GM12878 (cell line): Measurements from ENCODE around the gene EPB41L2.

ENCODE experiments used
- ATF7 ChIP-seq: fragments of 450-650 bp; IDR thresholded peaks from 2 replicates; pipeline ENCODE4 v1.6.1; 2016; ENCODE audit warnings: low read depth, mild to moderate bottlenecking
- CBX5 ChIP-seq: sonication (generic); IDR thresholded peaks from 2 replicates; pipeline ENCODE4 v1.6.1; 2016; ENCODE audit warnings: low read depth, moderate library complexity, mild to moderate bottlenecking, inconsistent platforms
- EP300 ChIP-seq, 2 experiments: fragments of 150-350 bp in 1 of 2; IDR thresholded peaks; 2 replicates each; pipeline ENCODE4 v1.6.1; 2011 to 2012; ENCODE audit warnings: low read depth in 2 of 2, low read length in 2 of 2, borderline replicate concordance in 1 of 2, improper control_type of control experiment in 1 of 2, inconsistent platforms in 1 of 2; ENCODE audit not compliant: control insufficient read depth in 1 of 2
- ESRRA ChIP-seq: IDR thresholded peaks from 2 replicates; pipeline ENCODE4 v1.6.1; 2012; ENCODE audit warnings: mild to moderate bottlenecking, low read length, improper control_type of control experiment
- EZH2 ChIP-seq: IDR thresholded peaks from 2 replicates; pipeline ENCODE4 v1.6.1; 2012; ENCODE audit warnings: low read depth, mild to moderate bottlenecking, control low read depth, inconsistent platforms, low read length, borderline replicate concordance; ENCODE audit not compliant: control insufficient read depth
- HCFC1 ChIP-seq: fragments of 150-350 bp; IDR thresholded peaks from 2 replicates; pipeline ENCODE4 v1.6.1; 2014; ENCODE audit warnings: low read length
- IRF4 ChIP-seq: IDR thresholded peaks from 2 replicates; pipeline ENCODE4 v1.6.1; 2011; ENCODE audit warnings: low read depth, low read length
- JUNB ChIP-seq: IDR thresholded peaks from 2 replicates; pipeline ENCODE4 v1.6.1; 2016; ENCODE audit warnings: antibody characterized with exemption, mild to moderate bottlenecking
- JUND ChIP-seq: IDR thresholded peaks from 2 replicates; pipeline ENCODE4 v1.6.1; 2012; ENCODE audit warnings: low read depth, mild to moderate bottlenecking, low read length, improper control_type of control experiment, moderate library complexity
- POLR2A ChIP-seq: IDR thresholded peaks from 2 replicates; pipeline ENCODE4 v1.6.1; 2011; ENCODE audit warnings: low read depth, mild to moderate bottlenecking, low read length
- YY1 ChIP-seq: IDR thresholded peaks from 2 replicates; pipeline ENCODE4 v1.6.1; 2011; ENCODE audit warnings: low read depth, mild to moderate bottlenecking, low read length
- ZNF274 ChIP-seq: IDR thresholded peaks from one replicate; pipeline ENCODE4 v1.8.0; 2011; ENCODE audit not compliant: insufficient read length, insufficient read depth
- TF ChIP-seq, protein P1 (sequence below), 3 experiments: IDR thresholded peaks in 2 of 3; conservative IDR thresholded peaks in 1 of 3; 2 replicates each; pipeline ENCODE4 v1.5.1; 2011; ENCODE audit warnings: low read depth in 3 of 3, low read length in 3 of 3, mild to moderate bottlenecking in 3 of 3, control low read depth in 2 of 3, moderate library complexity in 2 of 3, inconsistent platforms in 1 of 3, mixed read lengths in 1 of 3; ENCODE audit not compliant: control insufficient read depth in 2 of 3, insufficient read depth in 1 of 3; ENCODE audit errors: extremely low read depth in 1 of 3
- TF ChIP-seq, protein P2 (sequence below): fragments of 450-650 bp; conservative IDR thresholded peaks from 2 replicates; pipeline ENCODE4 v1.6.1; 2017; ENCODE audit warnings: mild to moderate bottlenecking, moderate library complexity

DNA sequence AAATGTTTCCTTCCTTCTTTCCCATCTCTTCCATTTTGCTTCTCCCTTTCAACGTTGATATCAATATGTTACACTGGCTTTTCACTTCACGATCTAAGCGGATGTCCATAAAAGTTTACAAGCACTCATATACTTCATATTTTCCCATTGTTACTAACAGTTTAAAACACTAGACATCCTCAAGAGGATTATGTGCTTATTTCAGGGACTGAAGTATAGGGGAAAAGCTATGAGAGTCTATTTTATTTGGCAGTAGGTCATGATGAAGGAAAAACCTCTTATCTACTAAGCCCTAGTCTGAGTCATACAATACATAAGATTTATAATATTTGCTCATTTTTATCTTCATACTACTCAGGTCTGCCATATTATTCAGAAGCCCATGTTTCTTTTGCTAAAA lies 20.6 kb upstream of the EPB41L2 start:
- TF ChIP-seq, protein P1, sequence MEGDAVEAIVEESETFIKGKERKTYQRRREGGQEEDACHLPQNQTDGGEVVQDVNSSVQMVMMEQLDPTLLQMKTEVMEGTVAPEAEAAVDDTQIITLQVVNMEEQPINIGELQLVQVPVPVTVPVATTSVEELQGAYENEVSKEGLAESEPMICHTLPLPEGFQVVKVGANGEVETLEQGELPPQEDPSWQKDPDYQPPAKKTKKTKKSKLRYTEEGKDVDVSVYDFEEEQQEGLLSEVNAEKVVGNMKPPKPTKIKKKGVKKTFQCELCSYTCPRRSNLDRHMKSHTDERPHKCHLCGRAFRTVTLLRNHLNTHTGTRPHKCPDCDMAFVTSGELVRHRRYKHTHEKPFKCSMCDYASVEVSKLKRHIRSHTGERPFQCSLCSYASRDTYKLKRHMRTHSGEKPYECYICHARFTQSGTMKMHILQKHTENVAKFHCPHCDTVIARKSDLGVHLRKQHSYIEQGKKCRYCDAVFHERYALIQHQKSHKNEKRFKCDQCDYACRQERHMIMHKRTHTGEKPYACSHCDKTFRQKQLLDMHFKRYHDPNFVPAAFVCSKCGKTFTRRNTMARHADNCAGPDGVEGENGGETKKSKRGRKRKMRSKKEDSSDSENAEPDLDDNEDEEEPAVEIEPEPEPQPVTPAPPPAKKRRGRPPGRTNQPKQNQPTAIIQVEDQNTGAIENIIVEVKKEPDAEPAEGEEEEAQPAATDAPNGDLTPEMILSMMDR (IDR thresholded peaks at IDR 0.05 in 2 of 3, conservative IDR thresholded peaks at IDR 0.05 in 1 of 3; ENCODE audit: control insufficient read depth in 2 of 3, extremely low read depth in 1 of 3, insufficient read depth in 1 of 3, low read depth in 3 of 3, low read length in 3 of 3): no peak
- TF ChIP-seq YY1: no peak
- no peak for TF ChIP-seq HCFC1
- TF ChIP-seq POLR2A: no peak
- TF ChIP-seq JUNB: no peak
- no peak for TF ChIP-seq ESRRA
- no peak for TF ChIP-seq IRF4
- no peak for TF ChIP-seq JUND
- TF ChIP-seq EZH2: no peak
- no peak for TF ChIP-seq EP300 (IDR thresholded peaks at IDR 0.05; ENCODE audit: borderline replicate concordance in 1 of 2, control insufficient read depth in 1 of 2, low read depth in 2 of 2, low read length in 2 of 2)
- no peak for TF ChIP-seq ZNF274
- no peak for TF ChIP-seq CBX5
- TF ChIP-seq, protein P2, sequence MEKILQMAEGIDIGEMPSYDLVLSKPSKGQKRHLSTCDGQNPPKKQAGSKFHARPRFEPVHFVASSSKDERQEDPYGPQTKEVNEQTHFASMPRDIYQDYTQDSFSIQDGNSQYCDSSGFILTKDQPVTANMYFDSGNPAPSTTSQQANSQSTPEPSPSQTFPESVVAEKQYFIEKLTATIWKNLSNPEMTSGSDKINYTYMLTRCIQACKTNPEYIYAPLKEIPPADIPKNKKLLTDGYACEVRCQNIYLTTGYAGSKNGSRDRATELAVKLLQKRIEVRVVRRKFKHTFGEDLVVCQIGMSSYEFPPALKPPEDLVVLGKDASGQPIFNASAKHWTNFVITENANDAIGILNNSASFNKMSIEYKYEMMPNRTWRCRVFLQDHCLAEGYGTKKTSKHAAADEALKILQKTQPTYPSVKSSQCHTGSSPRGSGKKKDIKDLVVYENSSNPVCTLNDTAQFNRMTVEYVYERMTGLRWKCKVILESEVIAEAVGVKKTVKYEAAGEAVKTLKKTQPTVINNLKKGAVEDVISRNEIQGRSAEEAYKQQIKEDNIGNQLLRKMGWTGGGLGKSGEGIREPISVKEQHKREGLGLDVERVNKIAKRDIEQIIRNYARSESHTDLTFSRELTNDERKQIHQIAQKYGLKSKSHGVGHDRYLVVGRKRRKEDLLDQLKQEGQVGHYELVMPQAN: no peak
- TF ChIP-seq ATF7: no peak
